Tibial artery (tissue), 4 donors: ENCODE measurements around the gene FCN3.

Source experiments
- DNase-seq, 2 donors: peaks; one replicate each; pipeline ENCODE4 v3.0.0-alpha.2; 2019
- H3K27ac ChIP-seq, 2 donors: fragments of 200-600 bp; sonication (generic) in 1 of 2; 1 replicate in 1 of 2; 2 replicates in 1 of 2; pipeline ENCODE4 v1.5.1; 2018 to 2019; ENCODE audit warnings: mild to moderate bottlenecking in 1 of 2
- H3K27me3 ChIP-seq, 2 donors: fragments of 200-600 bp; sonication (generic) in 1 of 2; one replicate each; pipeline versions ENCODE4 v1.5.1 to v1.6.0; 2016 to 2019
- H3K36me3 ChIP-seq, 3 donors: fragments of 200-600 bp; sonication (generic) in 2 of 3; one replicate each; pipeline ENCODE4 v1.5.1; 2016 to 2019; ENCODE audit warnings: mild to moderate bottlenecking in 2 of 3
- H3K4me1 ChIP-seq, 4 donors: fragments of 200-600 bp; sonication (generic) in 2 of 4; 1 replicate in 3 of 4; 2 replicates in 1 of 4; pipeline ENCODE4 v1.5.1; 2016 to 2019
- H3K4me3 ChIP-seq, 2 donors: fragments of 200-600 bp; sonication (generic) in 1 of 2; 1 replicate in 1 of 2; 2 replicates in 1 of 2; pipeline ENCODE4 v1.5.1; 2018 to 2019; ENCODE audit warnings: mild to moderate bottlenecking in 2 of 2
- H3K9me3 ChIP-seq, 3 donors: fragments of 200-600 bp; sonication (generic) in 1 of 3; one replicate each; pipeline ENCODE4 v1.5.1; 2016 to 2019
- CTCF ChIP-seq, 2 experiments: fragments of 200-600 bp in 1 of 2; fragments of 450-650 bp in 1 of 2; IDR thresholded peaks; one replicate each; pipeline ENCODE4 v1.5.1; 2017 to 2019; ENCODE audit warnings: antibody characterized with exemption in 2 of 2, mild to moderate bottlenecking in 1 of 2, moderate library complexity in 1 of 2
- intact Hi-C: fragments of 100-400 bp; cut with DNase I; formaldehyde crosslinking; loops from one replicate; pipeline ENCODE4 v1.15.0; 2023; ENCODE audit warnings: low total_unique reads

Gene FCN3

GRCh38 chr1:27372808-27373690, 1.6 kb downstream of the FCN3 start:
- no peak for DNase-seq
- no peaks in the 10 kb centered on the region for H3K9me3 ChIP-seq
- H3K36me3 ChIP-seq: no peaks in the 10 kb centered on the region
- peaks cover 0 to 24% (median 1%) of the 10 kb centered on the region in 4 donors for H3K4me1 ChIP-seq
- TF ChIP-seq CTCF (IDR thresholded peaks at IDR 0.05): no peak
- no peak overlapping the region for H3K4me3 ChIP-seq
- H3K27ac ChIP-seq: no peak overlapping the region
- H3K27me3 ChIP-seq: no peaks in the 10 kb centered on the region
- intact Hi-C loops: no loop called here

GRCh38 chr1:27372022-27372807, 2.4 kb downstream of the FCN3 start:
- intact Hi-C loops: no loop called here
- DNase-seq: no peak
- Histone ChIP-seq H3K36me3 (no peaks in the 10 kb centered on the region), H3K9me3 (no peaks in the 10 kb centered on the region), H3K4me1 (peaks cover 0 to 26% (median 10%) of the 10 kb centered on the region in 4 donors), H3K4me3 (no peak overlapping the region), H3K27ac (no peak overlapping the region), H3K27me3 (no peaks in the 10 kb centered on the region)
- TF ChIP-seq CTCF (IDR thresholded peaks at IDR 0.05): no peak

- no peak for DNase-seq
- no peak for TF ChIP-seq CTCF (IDR thresholded peaks at IDR 0.05)
- no peaks in the 10 kb centered on the region for H3K27me3 ChIP-seq
- peak overlapping the region; percentile 35 to 95 for H3K27ac ChIP-seq
- intact Hi-C loops: no loop called here
- no peaks in the 10 kb centered on the region for H3K9me3 ChIP-seq
- H3K4me3 ChIP-seq: no peak overlapping the region
- H3K36me3 ChIP-seq: peaks cover 0 to 9% (median 7%) of the 10 kb centered on the region in 3 donors
- H3K4me1 ChIP-seq: peaks cover 0 to 43% (median 24%) of the 10 kb centered on the region in 4 donors
Observed at GRCh38 chr1:27368869-27369582, 5.6 kb downstream of the FCN3 start.

GRCh38 chr1:27367160-27367650, 7.4 kb downstream of the FCN3 start:
- TF ChIP-seq CTCF (IDR thresholded peaks at IDR 0.05): no peak
- Histone ChIP-seq H3K4me3 (peak overlapping the region; percentile 71 to 91), H3K36me3 (peaks cover 18 to 28% (median 25%) of the 10 kb centered on the region in 3 donors), H3K27me3 (no peaks in the 10 kb centered on the region), H3K4me1 (peaks cover 0 to 46% (median 29%) of the 10 kb centered on the region in 4 donors), H3K9me3 (no peaks in the 10 kb centered on the region), H3K27ac (peak overlapping the region; percentile 95 to 99)
- DNase-seq: no peak
- intact Hi-C loops: no loop called here
